Panc1 (cell line): ENCODE data around the gene SNX9. TPM values are rescaled to one million over a fixed set of nuclear protein-coding genes. Genes with fewer than 3 reads are reported as not detected.
A peak's percentile ranks its signal among the peaks of the same experiment; 100 is the strongest.

ENCODE experiments used
- ATAC-seq: fragments of 200-7000 bp; cut with Tn5 transposase; 2 replicates; pipeline ENCODE4 v1.9.1; 2020; ENCODE audit warnings: mild to moderate bottlenecking, moderate library complexity
- BruUV-seq: library from RNA; stranded (reverse); fragments of 400-500 nt; replicated peaks from 2 replicates; lab custom pipeline; 2021; lab: Mats Ljungman, UMichigan
- CTCF ChIA-PET: fragments of 300-600 bp; sonication (Branson Sonifier 250); formaldehyde crosslinking; loops from one replicate; lab custom pipeline; 2022; ENCODE audit warnings: antibody characterized with exemption; lab: Charles Lee
- POLR2A ChIA-PET: fragments of 300-600 bp; sonication (Branson Sonifier 250); formaldehyde crosslinking; loops from one replicate; lab custom pipeline; 2022; ENCODE audit warnings: antibody characterized with exemption; lab: Charles Lee
- DNase-seq: peaks from one replicate; pipeline ENCODE4 v3.0.0-alpha.2; 2010; ENCODE audit warnings: low read depth, low spot score
- H3K27ac ChIP-seq: 2 replicates; pipeline ENCODE4 v1.5.1; 2011; ENCODE audit warnings: mild to moderate bottlenecking, low read length, inconsistent platforms
- H3K27me3 ChIP-seq: fragments of 200-500 bp; sonication (Bioruptor generic); 2 replicates; pipeline ENCODE4 v1.6.0; 2014; ENCODE audit warnings: low read length, inconsistent platforms; ENCODE audit not compliant: control insufficient read depth, insufficient read depth
- H3K36me3 ChIP-seq: fragments of 200-500 bp; sonication (Bioruptor generic); 2 replicates; pipeline ENCODE4 v1.5.1; 2014; ENCODE audit warnings: inconsistent platforms, mild to moderate bottlenecking, low read length, moderate library complexity; ENCODE audit not compliant: control insufficient read depth, insufficient read depth
- H3K4me1 ChIP-seq: 2 replicates; pipeline ENCODE4 v1.5.1; 2011; ENCODE audit warnings: inconsistent platforms, mild to moderate bottlenecking, low read length, moderate library complexity; ENCODE audit not compliant: control insufficient read depth, insufficient read depth
- H3K4me3 ChIP-seq, 2 experiments: 2 replicates each; pipeline ENCODE4 v1.5.1; 2011 to 2012; ENCODE audit warnings: low read depth in 2 of 2, low read length in 2 of 2, mild to moderate bottlenecking in 2 of 2, inconsistent platforms in 1 of 2, moderate library complexity in 1 of 2
- H3K9me3 ChIP-seq: fragments of 200-500 bp; sonication (Bioruptor generic); 2 replicates; pipeline ENCODE4 v1.5.1; 2014; ENCODE audit warnings: low read depth, mild to moderate bottlenecking, inconsistent platforms, low read length, moderate library complexity; ENCODE audit not compliant: control insufficient read depth, insufficient read depth
- CTCF ChIP-seq: fragments of 450-650 bp; IDR thresholded peaks from 2 replicates; pipeline ENCODE4 v1.5.1; 2017; ENCODE audit warnings: mild to moderate bottlenecking
- POLR2AphosphoS5 ChIP-seq: IDR thresholded peaks from 2 replicates; pipeline ENCODE4 v1.6.1; 2012; ENCODE audit warnings: mild to moderate bottlenecking, low read depth, low read length, moderate library complexity
- REST ChIP-seq, 2 experiments: IDR thresholded peaks; 2 replicates each; pipeline ENCODE4 v1.6.1; 2011 to 2012; ENCODE audit warnings: low read depth in 2 of 2, control low read depth in 1 of 2, low read length in 1 of 2, mild to moderate bottlenecking in 1 of 2, moderate library complexity in 1 of 2; ENCODE audit not compliant: insufficient read depth in 1 of 2
- SIN3A ChIP-seq: IDR thresholded peaks from 2 replicates; pipeline ENCODE4 v1.6.1; 2012; ENCODE audit warnings: low read depth, mild to moderate bottlenecking, low read length, moderate library complexity, borderline replicate concordance; ENCODE audit not compliant: insufficient read depth
- TCF7L2 ChIP-seq: IDR thresholded peaks from 2 replicates; pipeline ENCODE4 v1.6.1; 2011; ENCODE audit warnings: mild to moderate bottlenecking, low read depth, low read length, inconsistent platforms
- in situ Hi-C: cut with HindIII; loops from 2 replicates; pipeline ENCODE4 v1.10.0; 2016; ENCODE audit warnings: low sequenced_read_pairs, low pct_unique_long_range_greater_than_20kb
- intact Hi-C: fragments of 100-400 bp; cut with micrococcal nuclease; formaldehyde crosslinking; loops from one replicate; pipeline ENCODE4 v1.10.0; 2022; ENCODE audit not compliant: unreplicated experiment
- total RNA-seq: library from RNA; stranded (reverse); gene quantifications from one replicate; pipeline ENCODE4 v1.2.1, GENCODE V29; 2021; ENCODE audit not compliant: unreplicated experiment

SNX9 gene
- total RNA-seq, 1 experiment from 2014 or later: 46.0 TPM

- ATAC-seq: no peak
- in situ Hi-C loops (no loop called here), intact Hi-C loops (no loop called here)
- Histone ChIP-seq H3K4me1 (peaks cover 14% of the 10 kb centered on the region), H3K9me3 (no peaks in the 10 kb centered on the region), H3K4me3 (no peak overlapping the region), H3K36me3 (no peaks in the 10 kb centered on the region; the same call in none of the 2 replicates), H3K27me3 (no peaks in the 10 kb centered on the region), H3K27ac (peak overlapping the region; percentile 44; the same call in 1 of the 2 replicates)
- no TSS peak for BruUV-seq
- POLR2A ChIA-PET: no interaction called here
- no peak for DNase-seq
- TF ChIP-seq TCF7L2: no peak
- no peak for TF ChIP-seq REST (IDR thresholded peaks at IDR 0.05; ENCODE audit: insufficient read depth in 1 of 2, low read depth in 2 of 2, low read length in 1 of 2)
- no peak for TF ChIP-seq POLR2AphosphoS5
- no peak for TF ChIP-seq SIN3A
- no peak for TF ChIP-seq CTCF
- CTCF ChIA-PET: interaction anchor here (0.7 kb wide), 1 partner anchor 17 kb away, joined by 3 read pairs; no protein-coding TSS in a partner anchor
Observed at GRCh38 chr6:157978021-157978783, 155.2 kb downstream of the SNX9 start.

GRCh38 chr6:157980288-157981131, 157.5 kb downstream of the SNX9 start:
- Histone ChIP-seq H3K4me1 (peaks cover 25% of the 10 kb centered on the region), H3K36me3 (no peaks in the 10 kb centered on the region; the same call in none of the 2 replicates), H3K4me3 (peak overlapping the region; percentile 62 to 81), H3K9me3 (no peaks in the 10 kb centered on the region), H3K27ac (peak overlapping the region; percentile 86), H3K27me3 (no peaks in the 10 kb centered on the region)
- ChIA-PET CTCF (interaction anchor here (0.6 to 0.7 kb wide), 2 partner anchors 40 to 156 kb away, joined by 3 to 4 read pairs; no protein-coding TSS in a partner anchor), POLR2A (interaction anchor here (0.6 kb wide), 1 partner anchor 13 kb away, joined by 6 read pairs; no protein-coding TSS in a partner anchor)
- in situ Hi-C loops (no loop called here), intact Hi-C loops (loop anchor here (5.0 kb wide), 1 partner anchor 62 kb away; no protein-coding TSS in a partner anchor)
- ATAC-seq (0 out of 2 replicates have a peak, but pooled peaks have one; percentile 25), DNase-seq (no peak)
- TF ChIP-seq SIN3A: no peak
- no peak for TF ChIP-seq CTCF
- no peak for TF ChIP-seq TCF7L2
- TF ChIP-seq REST (IDR thresholded peaks at IDR 0.05; ENCODE audit: insufficient read depth in 1 of 2, low read depth in 2 of 2, low read length in 1 of 2): no peak
- TF ChIP-seq POLR2AphosphoS5: no peak
- TSS peak; percentile 90 for BruUV-seq
